ENCODE results near the gene PCSK6. TPM values are rescaled to one million over a fixed set of nuclear protein-coding genes. Genes with fewer than 3 reads are reported as not detected.

PCSK6 gene
- total RNA-seq, 1 experiment from 2014 or later, result 10.6 TPM

DNA sequence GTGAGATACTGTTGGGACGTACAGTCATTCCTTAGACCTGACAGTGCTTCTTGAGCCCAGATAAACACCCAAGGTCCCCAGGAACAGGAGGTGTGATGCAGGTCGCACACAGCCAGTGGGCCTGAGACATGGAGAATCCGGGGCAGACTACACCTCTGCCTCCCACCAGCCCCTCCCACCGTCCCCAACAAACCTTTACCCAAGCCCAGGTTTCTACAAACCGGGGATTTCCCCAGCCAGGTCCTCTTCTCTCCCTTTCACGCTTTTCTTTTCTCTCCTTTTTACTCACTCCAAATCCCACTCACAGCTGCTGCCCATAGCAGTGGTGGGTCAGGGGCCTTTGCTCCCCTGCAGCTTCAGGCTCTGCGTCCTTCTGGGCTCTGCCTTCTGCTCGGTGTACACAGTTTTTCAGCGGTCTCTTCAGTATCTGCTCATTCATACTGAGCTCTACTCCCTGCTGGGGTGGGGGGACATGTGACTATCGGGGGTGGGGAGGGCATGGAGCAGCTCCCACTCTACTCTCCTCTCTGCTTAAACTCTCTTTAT, 4.8 kb upstream of the PCSK6 start:
- peaks cover 5% of the 10 kb centered on the region; the same call in 1 of the 2 replicates for H3K27me3 ChIP-seq (ENCODE audit: control insufficient read depth, insufficient read depth, low read length)
- in situ Hi-C loops (cut with HindIII; ENCODE audit: low pct_unique_long_range_greater_than_20kb, low sequenced_read_pairs) (no loop called here), intact Hi-C loops (cut with micrococcal nuclease; ENCODE audit: unreplicated experiment) (loop anchor here (5.0 kb wide), 1 partner anchor 197 kb away; the partner anchor contains the start of gene SNRPA1)
- no peak overlapping the region for H3K4me3 ChIP-seq (ENCODE audit: low read depth in 2 of 2, low read length in 2 of 2)
- DNase-seq (ENCODE audit: low read depth, low spot score), result no peak
- ATAC-seq, result no peak
- H3K36me3 ChIP-seq (ENCODE audit: control insufficient read depth, insufficient read depth, low read length), result no peaks in the 10 kb centered on the region
- BruUV-seq (replicated peaks), result no TSS peak
- no peak for TF ChIP-seq REST (IDR thresholded peaks at IDR 0.05; ENCODE audit: insufficient read depth in 1 of 2, low read depth in 2 of 2, low read length in 1 of 2)
- TF ChIP-seq POLR2AphosphoS5 (IDR thresholded peaks at IDR 0.05; ENCODE audit: low read depth, low read length), result no peak
- no peak for TF ChIP-seq SIN3A (IDR thresholded peaks at IDR 0.05; ENCODE audit: borderline replicate concordance, insufficient read depth, low read depth, low read length)
- TF ChIP-seq TCF7L2 (IDR thresholded peaks at IDR 0.05; ENCODE audit: low read depth, low read length), result no peak
- TF ChIP-seq, protein P1, sequence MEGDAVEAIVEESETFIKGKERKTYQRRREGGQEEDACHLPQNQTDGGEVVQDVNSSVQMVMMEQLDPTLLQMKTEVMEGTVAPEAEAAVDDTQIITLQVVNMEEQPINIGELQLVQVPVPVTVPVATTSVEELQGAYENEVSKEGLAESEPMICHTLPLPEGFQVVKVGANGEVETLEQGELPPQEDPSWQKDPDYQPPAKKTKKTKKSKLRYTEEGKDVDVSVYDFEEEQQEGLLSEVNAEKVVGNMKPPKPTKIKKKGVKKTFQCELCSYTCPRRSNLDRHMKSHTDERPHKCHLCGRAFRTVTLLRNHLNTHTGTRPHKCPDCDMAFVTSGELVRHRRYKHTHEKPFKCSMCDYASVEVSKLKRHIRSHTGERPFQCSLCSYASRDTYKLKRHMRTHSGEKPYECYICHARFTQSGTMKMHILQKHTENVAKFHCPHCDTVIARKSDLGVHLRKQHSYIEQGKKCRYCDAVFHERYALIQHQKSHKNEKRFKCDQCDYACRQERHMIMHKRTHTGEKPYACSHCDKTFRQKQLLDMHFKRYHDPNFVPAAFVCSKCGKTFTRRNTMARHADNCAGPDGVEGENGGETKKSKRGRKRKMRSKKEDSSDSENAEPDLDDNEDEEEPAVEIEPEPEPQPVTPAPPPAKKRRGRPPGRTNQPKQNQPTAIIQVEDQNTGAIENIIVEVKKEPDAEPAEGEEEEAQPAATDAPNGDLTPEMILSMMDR (IDR thresholded peaks at IDR 0.05), result no peak
- H3K27ac ChIP-seq (ENCODE audit: low read length), result no peak overlapping the region
- POLR2A ChIA-PET, result no interaction called here
- no peaks in the 10 kb centered on the region for H3K4me1 ChIP-seq (ENCODE audit: control insufficient read depth, insufficient read depth, low read length)
- H3K9me3 ChIP-seq (ENCODE audit: control insufficient read depth, insufficient read depth, low read depth, low read length), result no peaks in the 10 kb centered on the region
- CTCF ChIA-PET, result no interaction called here

DNA sequence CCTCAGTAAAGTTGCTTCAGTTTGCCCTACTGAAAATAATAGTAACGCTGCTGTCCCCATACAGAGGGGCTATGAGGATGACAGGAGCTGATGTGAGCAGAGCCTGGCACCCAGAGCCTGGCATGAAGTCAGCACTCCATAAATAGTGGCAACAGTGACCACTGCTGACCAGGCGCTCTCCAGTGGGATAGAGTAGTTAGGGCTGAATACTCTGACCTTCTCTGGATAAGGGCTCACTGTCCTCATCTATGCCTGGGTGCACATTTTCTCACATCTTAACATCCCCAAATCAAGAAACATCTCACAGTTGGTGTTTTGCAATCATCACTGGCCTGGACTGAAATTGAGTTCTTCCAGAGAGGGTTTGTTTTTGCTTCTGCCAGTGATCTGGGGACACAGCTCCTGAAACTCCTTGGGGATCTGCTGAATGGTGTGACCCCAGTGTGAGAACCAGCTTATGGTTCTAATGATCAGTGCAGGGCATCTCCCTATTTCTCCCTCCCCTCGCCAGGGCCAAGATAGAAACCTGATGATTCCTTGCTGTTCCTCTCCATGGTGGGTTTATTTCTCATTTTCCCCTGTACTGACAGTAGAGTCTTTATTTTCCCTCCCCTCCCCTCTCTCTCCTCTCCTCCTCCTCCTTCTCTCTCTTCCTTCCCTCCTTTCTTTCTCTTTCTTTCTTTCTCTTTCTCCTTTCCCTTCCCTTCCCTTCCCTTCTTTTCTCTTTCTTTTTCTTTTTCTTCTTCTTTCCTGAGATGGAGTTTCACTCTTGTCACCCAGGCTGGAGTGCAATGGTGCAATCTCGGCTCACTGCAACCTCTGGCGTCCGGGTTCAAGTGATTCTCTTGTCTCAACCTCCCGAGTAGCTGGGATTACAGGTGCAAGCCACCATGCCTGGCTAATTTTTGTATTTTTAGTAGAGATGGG, 3.5 kb upstream of the PCSK6 start:
- DNase-seq (ENCODE audit: low read depth, low spot score) (no peak), ATAC-seq (no peak)
- no TSS peak for BruUV-seq (replicated peaks)
- Histone ChIP-seq H3K4me3 (ENCODE audit: low read depth in 2 of 2, low read length in 2 of 2) (no peak overlapping the region), H3K9me3 (ENCODE audit: control insufficient read depth, insufficient read depth, low read depth, low read length) (no peaks in the 10 kb centered on the region), H3K27ac (ENCODE audit: low read length) (no peak overlapping the region), H3K36me3 (ENCODE audit: control insufficient read depth, insufficient read depth, low read length) (no peaks in the 10 kb centered on the region), H3K27me3 (ENCODE audit: control insufficient read depth, insufficient read depth, low read length) (peaks cover 5% of the 10 kb centered on the region; the same call in 1 of the 2 replicates), H3K4me1 (ENCODE audit: control insufficient read depth, insufficient read depth, low read length) (0 out of 2 replicates have a peak, but pooled peaks cover 3% of the 10 kb centered on the region)
- ChIA-PET POLR2A (no interaction called here), CTCF (interaction anchor here (0.9 kb wide), 1 partner anchor 197 kb away, joined by 6 read pairs; no protein-coding TSS in a partner anchor)
- TF ChIP-seq, protein P1 (IDR thresholded peaks at IDR 0.05), result no peak
- TF ChIP-seq SIN3A (IDR thresholded peaks at IDR 0.05; ENCODE audit: borderline replicate concordance, insufficient read depth, low read depth, low read length), result no peak
- no peak for TF ChIP-seq TCF7L2 (IDR thresholded peaks at IDR 0.05; ENCODE audit: low read depth, low read length)
- no peak for TF ChIP-seq POLR2AphosphoS5 (IDR thresholded peaks at IDR 0.05; ENCODE audit: low read depth, low read length)
- no peak for TF ChIP-seq REST (IDR thresholded peaks at IDR 0.05; ENCODE audit: insufficient read depth in 1 of 2, low read depth in 2 of 2, low read length in 1 of 2)
- intact Hi-C loops (cut with micrococcal nuclease; ENCODE audit: unreplicated experiment) (loop anchor here (5.0 kb wide), 1 partner anchor 196 kb away; the partner anchor contains the start of gene SNRPA1), in situ Hi-C loops (cut with HindIII; ENCODE audit: low pct_unique_long_range_greater_than_20kb, low sequenced_read_pairs) (no loop called here)

Measured in Panc1 (cell line).